H9 (cell line): ENCODE results near the gene RIC8A. TPM values are rescaled to one million over a fixed set of nuclear protein-coding genes. Genes with fewer than 3 reads are reported as not detected.

Experiments
- DNase-seq: peaks from one replicate; pipeline ENCODE4 v3.0.0-alpha.2; 2017
- H2AFZ ChIP-seq: one replicate; pipeline ENCODE4 v1.6.1; 2013; ENCODE audit warnings: mild to moderate bottlenecking, low read length, control low read depth, moderate library complexity
- H2AK5ac ChIP-seq: 2 replicates; pipeline ENCODE4 v1.6.1; 2013; ENCODE audit warnings: low read length, control low read depth, mixed read lengths; ENCODE audit not compliant: insufficient read length
- H2BK120ac ChIP-seq: one replicate; pipeline ENCODE4 v1.6.1; 2013; ENCODE audit warnings: low read depth, mild to moderate bottlenecking, low read length, control low read depth, inconsistent platforms; ENCODE audit not compliant: poor library complexity, severe bottlenecking
- H2BK12ac ChIP-seq: 2 replicates; pipeline ENCODE4 v1.6.1; 2013; ENCODE audit warnings: low read length, control low read depth, mixed read lengths, low read depth; ENCODE audit not compliant: insufficient read length
- H2BK15ac ChIP-seq: 2 replicates; pipeline ENCODE4 v1.6.1; 2013; ENCODE audit warnings: low read depth, low read length, control low read depth
- H2BK20ac ChIP-seq: one replicate; pipeline ENCODE4 v1.6.1; 2013; ENCODE audit warnings: low read depth, mild to moderate bottlenecking, low read length, control low read depth, inconsistent platforms; ENCODE audit not compliant: poor library complexity, severe bottlenecking
- H2BK5ac ChIP-seq: 2 replicates; pipeline ENCODE4 v1.6.1; 2013; ENCODE audit warnings: low read length, control low read depth, mixed read lengths; ENCODE audit not compliant: insufficient read length
- H3K14ac ChIP-seq: 2 replicates; pipeline ENCODE4 v1.6.1; 2013; ENCODE audit warnings: low read length, control low read depth; ENCODE audit not compliant: insufficient read depth
- H3K18ac ChIP-seq: 2 replicates; pipeline ENCODE4 v1.6.1; 2013; ENCODE audit warnings: low read depth, mild to moderate bottlenecking, mixed read lengths, low read length, control low read depth; ENCODE audit not compliant: insufficient read length
- H3K23ac ChIP-seq: 2 replicates; pipeline ENCODE4 v1.6.1; 2013; ENCODE audit warnings: low read length, control low read depth, mixed read lengths, low read depth; ENCODE audit not compliant: insufficient read length
- H3K23me2 ChIP-seq: 2 replicates; pipeline ENCODE4 v1.6.1; 2013; ENCODE audit warnings: low read depth, mild to moderate bottlenecking, mixed read lengths, low read length, control low read depth; ENCODE audit not compliant: insufficient read length, poor library complexity, severe bottlenecking
- H3K27ac ChIP-seq: 2 replicates; pipeline ENCODE4 v1.5.1; 2013; ENCODE audit warnings: low read length, control low read depth, mixed read lengths, low read depth; ENCODE audit not compliant: insufficient read length
- H3K27me3 ChIP-seq: 2 replicates; pipeline ENCODE4 v1.6.1; 2013; ENCODE audit warnings: low read length, control low read depth, inconsistent platforms; ENCODE audit not compliant: insufficient read depth
- H3K4ac ChIP-seq: 2 replicates; pipeline ENCODE4 v1.6.1; 2013; ENCODE audit warnings: low read depth, mild to moderate bottlenecking, control low read depth, inconsistent platforms, low read length, moderate library complexity
- H3K4me1 ChIP-seq: 2 replicates; pipeline ENCODE4 v1.6.1; 2013; ENCODE audit warnings: low read length, control low read depth, inconsistent platforms; ENCODE audit not compliant: insufficient read depth
- H3K4me2 ChIP-seq: 2 replicates; pipeline ENCODE4 v1.6.1; 2013; ENCODE audit warnings: low read length, control low read depth, mixed read lengths; ENCODE audit not compliant: insufficient read length, insufficient read depth
- H3K56ac ChIP-seq: 2 replicates; pipeline ENCODE4 v1.6.1; 2013; ENCODE audit warnings: low read depth, mild to moderate bottlenecking, mixed read lengths, low read length, control low read depth; ENCODE audit not compliant: insufficient read length
- H3K79me1 ChIP-seq: 2 replicates; pipeline ENCODE4 v1.6.1; 2013; ENCODE audit warnings: low read depth, mild to moderate bottlenecking, moderate library complexity, low read length, control low read depth, inconsistent platforms; ENCODE audit not compliant: insufficient read depth, poor library complexity, severe bottlenecking
- H3K79me2 ChIP-seq: 2 replicates; pipeline ENCODE4 v1.6.1; 2013; ENCODE audit warnings: low read length, control low read depth, inconsistent platforms; ENCODE audit not compliant: insufficient read depth
- H3K9ac ChIP-seq: 2 replicates; pipeline ENCODE4 v1.6.1; 2013; ENCODE audit warnings: low read length, control low read depth, mixed read lengths; ENCODE audit not compliant: insufficient read length; ENCODE audit errors: extremely low read depth
- H3K9me3 ChIP-seq: one replicate; pipeline ENCODE4 v1.6.1; 2013; ENCODE audit warnings: low read depth, low read length, inconsistent platforms; ENCODE audit not compliant: control insufficient read depth
- H3T11ph ChIP-seq: one replicate; pipeline ENCODE4 v1.6.1; 2013; ENCODE audit warnings: mild to moderate bottlenecking, low read length, control low read depth, inconsistent platforms
- H4K20me1 ChIP-seq: one replicate; pipeline ENCODE4 v1.6.1; 2013; ENCODE audit not compliant: control insufficient read depth, insufficient read length, insufficient read depth
- H4K5ac ChIP-seq: 2 replicates; pipeline ENCODE4 v1.6.1; 2013; ENCODE audit warnings: low read depth, mild to moderate bottlenecking, mixed read lengths, low read length, control low read depth; ENCODE audit not compliant: insufficient read length
- H4K8ac ChIP-seq: replicated peaks from 2 replicates; pipeline ENCODE4 v1.6.1; 2013; ENCODE audit warnings: low read length, control low read depth, mixed read lengths, low read depth; ENCODE audit not compliant: insufficient read length
- H4K91ac ChIP-seq: 2 replicates; pipeline ENCODE4 v1.6.1; 2013; ENCODE audit warnings: low read depth, mild to moderate bottlenecking, moderate library complexity, mixed read lengths, low read length, control low read depth; ENCODE audit not compliant: insufficient read length
- H3K27ac Mint-ChIP-seq, 3 experiments: 2 replicates in 2 of 3; 3 replicates in 1 of 3; pipeline ENCODE4 v1.8.0; 2020 to 2021; ENCODE audit warnings: mixed read lengths in 3 of 3, mild to moderate bottlenecking in 1 of 3, moderate library complexity in 1 of 3
- H3K27me3 Mint-ChIP-seq: 2 replicates; pipeline ENCODE4 v1.8.0; 2021; ENCODE audit warnings: low read depth, mild to moderate bottlenecking, moderate library complexity, mixed read lengths
- H3K36me3 Mint-ChIP-seq, 3 experiments: 2 replicates in 2 of 3; 3 replicates in 1 of 3; pipeline ENCODE4 v1.8.0; 2020 to 2021; ENCODE audit warnings: low read depth in 3 of 3, mixed read lengths in 3 of 3; ENCODE audit not compliant: insufficient read depth in 1 of 3
- H3K4me1 Mint-ChIP-seq, 2 experiments: 2 replicates each; pipeline ENCODE4 v1.8.0; 2020; ENCODE audit warnings: mixed read lengths in 2 of 2
- H3K4me3 Mint-ChIP-seq, 2 experiments: 2 replicates in 1 of 2; 3 replicates in 1 of 2; pipeline ENCODE4 v1.8.0; 2020 to 2021; ENCODE audit warnings: mild to moderate bottlenecking in 2 of 2, mixed read lengths in 2 of 2, moderate library complexity in 1 of 2
- H3K9me3 Mint-ChIP-seq, 2 experiments: 2 replicates in 1 of 2; 3 replicates in 1 of 2; pipeline ENCODE4 v1.8.0; 2020; ENCODE audit warnings: mild to moderate bottlenecking in 2 of 2, mixed read lengths in 2 of 2, moderate library complexity in 1 of 2
- CTCF ChIP-seq: fragments of 200-600 bp; sonication (generic); conservative IDR thresholded peaks from 3 replicates; pipeline ENCODE4 v1.8.0; 2021; ENCODE audit warnings: antibody characterized with exemption, mild to moderate bottlenecking
- WGBS: extraction: QIAGEN DNeasy Blood & Tissue Kit; methylation state at CpG from one replicate; pipeline ENCODE4 v1.1.7; 2013; ENCODE audit warnings: missing lambda C conversion rate, low lambda C conversion rate, mixed read lengths; ENCODE audit not compliant: insufficient read length; ENCODE audit errors: extremely low coverage; 5-methylcytosine and 5-hydroxymethylcytosine counted together
- total RNA-seq: library from RNA; stranded (reverse); gene quantifications from 2 replicates; pipeline ENCODE4 v1.2.1, GENCODE V29; 2021

Gene RIC8A
- total RNA-seq, 1 experiment from 2014 or later: 94.9 TPM

GRCh38 chr11:261624-262023 lies 54.1 kb downstream of the RIC8A start:
- Histone ChIP-seq H2BK120ac (no peak overlapping the region), H3K4me2 (no peak overlapping the region), H3K18ac (no peak overlapping the region), H4K5ac (no peak overlapping the region), H2AFZ (no peak overlapping the region), H2BK15ac (no peak overlapping the region), H3T11ph (no peak overlapping the region), H2AK5ac (no peak overlapping the region), H3K9me3 (no peaks in the 10 kb centered on the region), H3K14ac (no peak overlapping the region), H3K27ac (no peak overlapping the region), H3K79me2 (no peaks in the 10 kb centered on the region), H2BK5ac (no peak overlapping the region), H3K9ac (no peak overlapping the region), H3K23ac (no peak overlapping the region), H3K56ac (no peak overlapping the region), H2BK20ac (no peak overlapping the region), H3K4me1 (no peaks in the 10 kb centered on the region), H3K23me2 (no peaks in the 10 kb centered on the region), H4K91ac (no peak overlapping the region), H3K27me3 (no peaks in the 10 kb centered on the region), H2BK12ac (no peak overlapping the region), H3K79me1 (no peaks in the 10 kb centered on the region), H4K8ac (no peak overlapping the region), H3K4ac (no peak overlapping the region), H4K20me1 (no peaks in the 10 kb centered on the region)
- peaks cover 4% of the 10 kb centered on the region for H3K27me3 Mint-ChIP-seq
- peaks cover 0 to 2% (median 1%) of the 10 kb centered on the region in 3 experiments; a peak in 3 of 7 replicates for H3K36me3 Mint-ChIP-seq
- no peak overlapping the region for H3K27ac Mint-ChIP-seq
- no peak for DNase-seq
- no peak for TF ChIP-seq CTCF
- no peaks in the 10 kb centered on the region for H3K4me1 Mint-ChIP-seq
- no peak overlapping the region for H3K4me3 Mint-ChIP-seq
- H3K9me3 Mint-ChIP-seq: peaks cover 27 to 28% of the 10 kb centered on the region in 2 experiments
- WGBS: no CpG with 5 or more reads among the region's 4 CpGs

Other genes with a start within 250 kb of the RIC8A start
- not detected in 2 replicates for gene SCGB1C1, start 14.6 kb upstream of the RIC8A start, total RNA-seq
- 44.1 and 49.4 TPM in 2 replicates for gene BET1L, start 309 bp upstream of the RIC8A start, total RNA-seq
- 13.2 and 13.9 TPM in 2 replicates for gene SIRT3, start 28.6 kb downstream of the RIC8A start, total RNA-seq
- 141 and 148 TPM in 2 replicates for gene PSMD13, start 29.3 kb downstream of the RIC8A start, total RNA-seq
- gene NLRP6, start 70.7 kb downstream of the RIC8A start, total RNA-seq: not detected in 2 replicates
- 57.9 and 58.3 TPM in 2 replicates for gene PGGHG, start 81.4 kb downstream of the RIC8A start, total RNA-seq
- gene IFITM5, start 91.8 kb downstream of the RIC8A start, total RNA-seq: not detected in 2 replicates
- 421 and 425 TPM in 2 replicates for gene IFITM2, start 100.1 kb downstream of the RIC8A start, total RNA-seq
- 498 and 500 TPM in 2 replicates for gene IFITM1, start 106.3 kb downstream of the RIC8A start, total RNA-seq
- 419 and 425 TPM in 2 replicates for gene IFITM3, start 113.2 kb downstream of the RIC8A start, total RNA-seq
- gene B4GALNT4, start 161.8 kb downstream of the RIC8A start, total RNA-seq: 101 and 105 TPM in 2 replicates
- 41.7 and 43.8 TPM in 2 replicates for gene PKP3, start 186.5 kb downstream of the RIC8A start, total RNA-seq
- gene SIGIRR, start 207.3 kb downstream of the RIC8A start, total RNA-seq: 85.7 and 89.7 TPM in 2 replicates
- gene ANO9, start 234.3 kb downstream of the RIC8A start, total RNA-seq: 12.3 and 13.1 TPM in 2 replicates
- 53.4 and 55.3 TPM in 2 replicates for gene PTDSS2, start 242.6 kb downstream of the RIC8A start, total RNA-seq